Activated CD8-positive, alpha-beta T cell treated with anti-CD3 and anti-CD28 coated beads for 36 hours (primary cell): ENCODE data around the gene ST6GALNAC3. TPM values are rescaled to one million over a fixed set of nuclear protein-coding genes. Genes with fewer than 3 reads are reported as not detected.

Source experiments
- ATAC-seq: fragments of 200-7000 bp; cut with Tn5 transposase; one replicate; pipeline ENCODE4 v1.10.0; 2021; ENCODE audit warnings: mild to moderate bottlenecking, moderate library complexity
- CTCF ChIA-PET: fragments of 350-600 bp; sonication (Branson Sonifier 250); formaldehyde crosslinking; loops from one replicate; lab custom pipeline; 2021; ENCODE audit warnings: antibody characterized with exemption; lab: Charles Lee
- POLR2A ChIA-PET: fragments of 350-600 bp; sonication (Branson Sonifier 250); formaldehyde crosslinking; loops from one replicate; lab custom pipeline; 2021; ENCODE audit warnings: antibody characterized with exemption; lab: Charles Lee
- DNase-seq: peaks from one replicate; pipeline ENCODE4 v3.0.0-alpha.2; 2020
- H3K27ac Mint-ChIP-seq: one replicate; pipeline ENCODE4 v1.8.0; 2021; ENCODE audit warnings: mild to moderate bottlenecking, mixed read lengths
- H3K27me3 Mint-ChIP-seq: one replicate; pipeline ENCODE4 v1.8.0; 2021; ENCODE audit warnings: mixed read lengths
- H3K36me3 Mint-ChIP-seq: one replicate; pipeline ENCODE4 v1.8.0; 2021; ENCODE audit warnings: low read depth, mixed read lengths
- H3K4me1 Mint-ChIP-seq: one replicate; pipeline ENCODE4 v1.8.0; 2021; ENCODE audit warnings: low read depth, mixed read lengths
- H3K4me3 Mint-ChIP-seq: one replicate; pipeline ENCODE4 v1.8.0; 2021; ENCODE audit warnings: mild to moderate bottlenecking, moderate library complexity, mixed read lengths
- H3K9me3 Mint-ChIP-seq: one replicate; pipeline ENCODE4 v1.8.0; 2021; ENCODE audit warnings: mixed read lengths
- intact Hi-C: fragments of 100-400 bp; cut with micrococcal nuclease; formaldehyde crosslinking; loops from one replicate; pipeline ENCODE4 v1.10.0; 2022
- total RNA-seq, 2 experiments: library from RNA; stranded (reverse); gene quantifications; one replicate each; pipeline ENCODE4 v1.2.3, GENCODE V29; 2021
- TF ChIP-seq, protein P1 (sequence below): fragments of 200-600 bp; IDR thresholded peaks from one replicate; pipeline ENCODE4 v1.8.0; 2022; ENCODE audit warnings: antibody characterized with exemption, mild to moderate bottlenecking

The ST6GALNAC3 gene
- total RNA-seq, 2 experiments from 2014 or later, result 2.7 to 2.9 TPM

DNA sequence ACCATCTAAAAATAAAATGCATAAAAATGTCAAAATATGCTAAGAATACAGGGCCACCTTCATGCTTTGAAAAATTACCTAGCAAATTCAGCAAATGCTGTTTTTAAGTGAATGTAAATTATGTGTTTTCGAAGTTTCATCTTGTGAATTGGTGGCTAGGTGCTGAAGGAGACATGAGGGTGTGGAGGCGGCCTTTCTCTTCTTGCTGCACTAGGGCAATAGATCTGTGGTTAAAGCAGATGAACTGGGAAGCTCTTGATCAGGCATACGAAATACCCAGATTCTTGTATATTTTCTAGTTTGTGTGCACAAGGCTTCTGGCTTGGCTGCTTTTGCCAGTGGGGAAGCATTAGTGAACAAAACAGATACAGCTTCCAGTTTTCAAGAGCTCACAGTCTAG, 224.5 kb downstream of the ST6GALNAC3 start:
- TF ChIP-seq, protein P1, sequence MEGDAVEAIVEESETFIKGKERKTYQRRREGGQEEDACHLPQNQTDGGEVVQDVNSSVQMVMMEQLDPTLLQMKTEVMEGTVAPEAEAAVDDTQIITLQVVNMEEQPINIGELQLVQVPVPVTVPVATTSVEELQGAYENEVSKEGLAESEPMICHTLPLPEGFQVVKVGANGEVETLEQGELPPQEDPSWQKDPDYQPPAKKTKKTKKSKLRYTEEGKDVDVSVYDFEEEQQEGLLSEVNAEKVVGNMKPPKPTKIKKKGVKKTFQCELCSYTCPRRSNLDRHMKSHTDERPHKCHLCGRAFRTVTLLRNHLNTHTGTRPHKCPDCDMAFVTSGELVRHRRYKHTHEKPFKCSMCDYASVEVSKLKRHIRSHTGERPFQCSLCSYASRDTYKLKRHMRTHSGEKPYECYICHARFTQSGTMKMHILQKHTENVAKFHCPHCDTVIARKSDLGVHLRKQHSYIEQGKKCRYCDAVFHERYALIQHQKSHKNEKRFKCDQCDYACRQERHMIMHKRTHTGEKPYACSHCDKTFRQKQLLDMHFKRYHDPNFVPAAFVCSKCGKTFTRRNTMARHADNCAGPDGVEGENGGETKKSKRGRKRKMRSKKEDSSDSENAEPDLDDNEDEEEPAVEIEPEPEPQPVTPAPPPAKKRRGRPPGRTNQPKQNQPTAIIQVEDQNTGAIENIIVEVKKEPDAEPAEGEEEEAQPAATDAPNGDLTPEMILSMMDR, result no peak
- POLR2A ChIA-PET, result no interaction called here
- intact Hi-C loops, result no loop called here
- CTCF ChIA-PET, result interaction anchor here (1.0 kb wide), 1 partner anchor 144 kb away, joined by 3 read pairs; no protein-coding TSS in a partner anchor
- Mint-ChIP-seq H3K4me1 (peaks cover 36% of the 10 kb centered on the region), H3K27ac (no peak overlapping the region), H3K9me3 (no peaks in the 10 kb centered on the region), H3K36me3 (no peaks in the 10 kb centered on the region), H3K27me3 (no peaks in the 10 kb centered on the region), H3K4me3 (no peak overlapping the region)
- ATAC-seq (no peak), DNase-seq (no peak)

DNA sequence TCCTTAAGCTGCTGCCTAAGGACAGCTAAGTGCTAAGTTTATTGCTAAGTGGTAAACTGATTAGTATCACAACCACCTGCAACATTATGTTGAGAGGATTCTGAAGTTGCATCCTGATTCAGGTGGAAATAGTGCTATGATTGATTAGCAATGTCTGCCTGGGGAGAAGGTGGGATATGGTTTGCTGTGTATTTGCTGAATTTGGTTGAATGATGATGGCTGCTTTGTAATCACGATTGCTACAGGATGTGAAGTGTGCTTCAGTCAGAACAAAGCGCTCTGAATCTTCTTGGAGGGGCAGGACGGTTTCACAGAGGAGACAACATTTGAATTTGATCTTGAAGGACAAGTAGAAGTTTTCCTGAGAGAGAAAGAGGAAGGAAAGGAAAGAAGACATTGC, 226.0 kb downstream of the ST6GALNAC3 start:
- peak overlapping the region; percentile 7 for H3K27ac Mint-ChIP-seq

DNA sequence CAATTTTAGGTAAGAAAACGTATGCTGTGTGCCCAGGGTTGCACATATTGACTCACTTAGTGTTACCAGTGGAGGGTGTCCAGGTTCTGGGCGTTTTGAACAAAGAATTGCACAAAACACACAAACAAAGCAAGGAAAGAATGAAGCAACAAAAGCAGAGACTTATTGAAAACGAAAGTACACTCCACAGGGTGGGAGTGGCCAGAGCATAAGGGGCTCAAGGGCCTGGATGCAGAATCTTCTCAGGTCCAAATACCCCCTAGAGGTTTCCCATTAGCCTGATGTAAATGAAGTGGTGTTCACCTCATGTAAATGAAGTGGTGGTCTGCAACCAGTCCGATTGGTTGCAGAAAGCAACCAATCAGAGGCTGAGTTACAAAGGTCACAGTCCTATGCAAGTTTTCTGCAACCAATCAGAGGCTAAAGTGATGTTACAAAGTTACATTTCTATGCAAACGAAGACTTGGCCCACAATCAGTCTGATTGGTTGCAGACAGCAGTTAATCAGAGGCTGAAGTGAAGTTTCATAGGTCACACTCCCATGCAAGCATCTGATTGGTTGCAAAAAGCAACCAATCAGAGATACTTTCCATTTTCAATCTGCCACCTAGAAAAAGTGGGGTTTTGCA, 228.3 kb downstream of the ST6GALNAC3 start:
- intact Hi-C loops, result no loop called here

More for the DNA sequence above, 226.0 kb downstream of the ST6GALNAC3 start:
- DNase-seq (no peak), ATAC-seq (peak; percentile 24)
- Mint-ChIP-seq H3K9me3 (no peaks in the 10 kb centered on the region), H3K4me1 (peaks cover 26% of the 10 kb centered on the region), H3K36me3 (no peaks in the 10 kb centered on the region), H3K4me3 (no peak overlapping the region), H3K27me3 (no peaks in the 10 kb centered on the region)
- TF ChIP-seq, protein P1, result no peak
- POLR2A ChIA-PET, result interaction anchor here (0.8 kb wide), 1 partner anchor 13 kb away, joined by 3 read pairs; no protein-coding TSS in a partner anchor
- intact Hi-C loops, result no loop called here
- CTCF ChIA-PET, result no interaction called here

DNA sequence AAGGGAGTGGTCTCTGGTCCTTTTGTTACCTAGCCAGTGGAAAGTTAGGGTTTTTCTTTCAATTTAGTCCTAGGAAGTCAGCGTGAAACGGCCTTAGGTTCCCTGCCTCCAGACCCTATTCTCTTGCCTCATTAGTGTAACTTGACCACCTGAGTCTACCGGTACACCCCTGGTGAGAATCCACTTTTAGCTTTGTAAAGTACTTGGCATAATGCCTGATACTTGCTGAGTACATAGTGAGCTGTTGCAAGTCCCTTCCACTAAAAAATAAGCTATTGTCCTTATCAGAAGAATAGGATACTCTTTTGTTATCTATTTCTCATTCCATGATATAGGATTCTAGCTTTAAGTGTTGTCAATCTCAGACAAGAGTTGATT, 228.8 kb downstream of the ST6GALNAC3 start:
- ATAC-seq, result no peak
- intact Hi-C loops, result no loop called here
- H3K27ac Mint-ChIP-seq, result no peak overlapping the region
- no peaks in the 10 kb centered on the region for H3K9me3 Mint-ChIP-seq
- peaks cover 24% of the 10 kb centered on the region for H3K4me1 Mint-ChIP-seq
- no peak overlapping the region for H3K4me3 Mint-ChIP-seq
- ChIA-PET POLR2A (no interaction called here), CTCF (interaction anchor here (1.2 kb wide), 1 partner anchor 28 kb away, joined by 4 read pairs; no protein-coding TSS in a partner anchor)
- H3K36me3 Mint-ChIP-seq, result no peaks in the 10 kb centered on the region
- TF ChIP-seq, protein P1, result no peak
- no peak for DNase-seq
- H3K27me3 Mint-ChIP-seq, result no peaks in the 10 kb centered on the region

More for the DNA sequence above, 228.3 kb downstream of the ST6GALNAC3 start:
- H3K4me3 Mint-ChIP-seq, result no peak overlapping the region
- POLR2A ChIA-PET, result no interaction called here
- DNase-seq (no peak), ATAC-seq (no peak)
- H3K9me3 Mint-ChIP-seq, result no peaks in the 10 kb centered on the region
- CTCF ChIA-PET, result interaction anchor here (0.8 to 1.2 kb wide), 2 partner anchors 13 to 29 kb away, joined by 3 to 4 read pairs; no protein-coding TSS in a partner anchor
- H3K4me1 Mint-ChIP-seq, result peaks cover 24% of the 10 kb centered on the region
- no peaks in the 10 kb centered on the region for H3K36me3 Mint-ChIP-seq
- H3K27ac Mint-ChIP-seq, result no peak overlapping the region
- TF ChIP-seq, protein P1, result no peak
- no peaks in the 10 kb centered on the region for H3K27me3 Mint-ChIP-seq

DNA sequence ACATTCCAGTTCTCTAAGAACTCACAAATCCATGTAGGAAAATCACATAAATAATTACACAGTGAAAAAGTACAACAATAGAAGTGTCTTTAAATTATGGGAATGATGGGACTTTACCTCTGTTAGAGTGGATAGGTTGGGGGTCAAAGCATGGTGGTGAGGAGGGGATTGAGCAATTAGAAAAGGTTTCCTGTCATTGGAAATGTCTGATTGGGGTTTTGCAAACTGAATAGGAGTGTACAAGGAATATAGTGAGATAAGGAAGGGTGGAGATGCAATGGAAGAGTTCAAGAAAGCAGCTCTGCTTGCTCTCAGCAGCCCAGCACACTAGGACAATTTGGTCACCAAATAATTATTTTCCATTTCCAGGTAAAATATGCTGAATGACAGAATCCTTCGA, 238.8 kb downstream of the ST6GALNAC3 start:
- DNase-seq, result no peak
- Mint-ChIP-seq H3K27me3 (no peaks in the 10 kb centered on the region), H3K27ac (no peak overlapping the region), H3K36me3 (no peaks in the 10 kb centered on the region), H3K4me1 (no peaks in the 10 kb centered on the region), H3K4me3 (no peak overlapping the region), H3K9me3 (peaks cover 2% of the 10 kb centered on the region)
- intact Hi-C loops, result no loop called here
- ATAC-seq, result no peak
- TF ChIP-seq, protein P1, result no peak
- ChIA-PET CTCF (interaction anchor here (1.4 kb wide), 1 partner anchor 18 kb away, joined by 3 read pairs; no protein-coding TSS in a partner anchor), POLR2A (no interaction called here)
